GM08714 (cell line): ENCODE data around the gene EFCAB8.
A peak's percentile ranks its signal among the peaks of the same experiment; 100 is the strongest.

Experiments used
- H3K4me3 ChIP-seq: fragments of 200-500 bp; sonication (Bioruptor generic); 2 replicates; pipeline ENCODE4 v1.5.1; 2014; ENCODE audit warnings: mild to moderate bottlenecking, low read length, inconsistent platforms
- ZNF274 ChIP-seq: IDR thresholded peaks from 2 replicates; pipeline ENCODE4 v1.6.1; 2012; ENCODE audit warnings: mild to moderate bottlenecking, low read depth, low read length

EFCAB8 gene

DNA sequence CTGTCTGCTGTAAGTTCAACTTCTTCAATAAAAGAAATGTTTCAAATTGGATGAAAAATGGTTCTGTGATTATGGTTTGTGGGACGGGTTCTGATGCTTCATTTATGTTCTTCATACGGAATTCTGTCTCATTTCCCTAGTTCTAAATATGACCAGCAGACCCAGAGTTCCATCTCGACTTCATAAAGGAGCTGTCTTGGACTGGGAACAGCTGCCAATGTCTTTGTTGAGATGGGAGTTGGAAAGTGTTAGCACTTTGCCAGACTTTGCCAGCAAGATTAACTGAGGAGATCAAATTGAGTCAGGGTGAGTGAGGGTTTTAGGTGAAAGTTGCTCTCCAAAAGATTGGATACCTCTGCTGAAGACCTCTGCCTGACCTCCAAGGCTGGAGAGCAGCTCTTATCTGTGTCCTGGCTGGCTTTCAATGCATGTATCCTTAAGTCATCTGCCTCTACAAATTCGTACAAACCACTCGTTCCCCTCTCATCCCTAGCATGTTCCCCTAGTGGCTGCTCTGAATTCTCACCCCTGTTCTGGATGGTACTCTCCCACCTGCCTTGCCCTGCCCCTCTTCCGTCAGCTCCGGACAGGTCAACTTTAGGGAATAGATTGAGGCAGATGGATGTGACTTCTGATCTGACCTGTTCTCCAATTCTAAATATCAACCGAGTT lies at the start of gene EFCAB8:
Gene EFCAB8, plus strand, starts transcription at position 223 of the 672 bp plus-strand sequence. CDS start 4,870 bp downstream, outside the sequence.
- no peak within 1 kb of the TSS for H3K4me3 ChIP-seq
- TF ChIP-seq ZNF274, result no peak

DNA sequence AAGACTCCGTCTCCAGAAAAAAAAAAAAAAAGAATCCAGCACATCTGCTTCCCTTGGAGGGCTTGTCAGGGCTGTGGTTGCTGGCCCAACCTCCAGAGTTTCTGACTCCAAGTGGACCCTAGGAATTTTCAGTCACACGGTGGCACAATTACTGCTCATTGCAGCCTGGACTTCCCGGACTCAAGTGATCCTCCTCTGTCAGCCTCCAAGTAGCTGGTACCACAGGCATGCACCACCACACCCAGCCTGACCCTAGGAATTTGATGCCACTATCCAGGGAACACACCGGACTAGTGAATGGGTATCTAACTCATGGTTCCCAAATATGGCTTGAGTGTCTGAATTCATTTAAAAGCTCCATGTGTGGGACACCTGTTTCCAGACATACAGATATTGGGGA lies 48.8 kb upstream of the EFCAB8 start:
- no peak overlapping the region for H3K4me3 ChIP-seq
- no peak for TF ChIP-seq ZNF274

DNA sequence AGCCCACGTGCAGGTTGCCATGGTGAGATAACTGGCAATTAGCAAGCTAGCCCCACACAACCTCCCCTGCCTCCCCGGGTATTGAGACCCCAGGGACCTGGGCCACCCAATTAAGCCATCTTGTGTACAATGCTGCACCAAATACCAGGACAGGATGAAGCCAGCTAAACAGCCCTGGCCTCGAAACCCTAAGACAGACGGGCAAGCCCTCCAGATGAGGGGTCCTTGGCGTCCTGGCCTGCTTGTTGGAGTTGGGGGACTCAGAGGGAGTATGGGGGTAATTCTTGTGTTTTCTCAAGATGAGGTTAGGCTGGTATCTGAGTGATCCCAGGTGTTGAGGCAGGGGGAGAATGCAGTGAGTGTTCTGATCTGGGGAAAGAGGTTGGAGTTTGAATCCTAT lies 47.8 kb upstream of the EFCAB8 start:
- no peak for TF ChIP-seq ZNF274

GRCh38 chr20:32811886-32812285 lies 46.8 kb upstream of the EFCAB8 start:
- no peak for TF ChIP-seq ZNF274
- no peak overlapping the region for H3K4me3 ChIP-seq

More for the DNA sequence above, 47.8 kb upstream of the EFCAB8 start:
- H3K4me3 ChIP-seq, result no peak overlapping the region

GRCh38 chr20:32819992-32820697 lies 38.6 kb upstream of the EFCAB8 start:
- H3K4me3 ChIP-seq, result peak overlapping the region; percentile 97
- TF ChIP-seq ZNF274, result no peak

DNA sequence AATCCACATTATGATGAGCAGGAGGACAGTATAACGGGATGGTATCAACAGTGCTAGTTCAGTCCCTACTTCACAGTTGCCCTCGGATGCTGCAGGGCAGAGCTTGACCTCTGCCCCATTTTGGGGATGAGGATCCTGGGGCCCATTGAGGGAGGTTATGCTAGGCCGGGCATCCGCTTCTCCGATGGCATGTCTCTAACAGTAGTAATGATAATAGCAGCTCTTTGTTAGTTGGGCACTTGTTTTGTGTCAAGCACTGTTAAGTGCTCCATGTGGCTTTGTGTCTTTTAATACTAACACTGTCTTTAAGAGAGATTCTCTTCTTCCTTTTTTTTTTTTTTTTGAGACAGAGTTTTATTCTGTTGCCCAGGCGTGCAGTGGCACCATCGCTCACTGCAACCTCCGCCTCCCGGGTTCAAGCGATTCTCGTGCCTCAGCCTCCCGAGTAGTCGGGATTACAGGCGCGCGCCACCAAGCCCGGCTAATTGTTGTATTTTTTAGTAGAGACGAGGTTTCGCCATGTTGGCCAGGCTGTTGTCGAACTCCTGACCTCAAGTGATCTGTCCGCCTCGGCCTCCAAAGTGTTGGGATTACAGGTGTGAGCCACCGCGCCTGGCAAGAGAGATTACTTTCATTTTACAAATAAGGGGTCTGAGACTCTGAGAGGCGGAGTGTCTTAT lies 37.9 kb upstream of the EFCAB8 start:
- no peak for TF ChIP-seq ZNF274
- H3K4me3 ChIP-seq, result peak overlapping the region; percentile 97

DNA sequence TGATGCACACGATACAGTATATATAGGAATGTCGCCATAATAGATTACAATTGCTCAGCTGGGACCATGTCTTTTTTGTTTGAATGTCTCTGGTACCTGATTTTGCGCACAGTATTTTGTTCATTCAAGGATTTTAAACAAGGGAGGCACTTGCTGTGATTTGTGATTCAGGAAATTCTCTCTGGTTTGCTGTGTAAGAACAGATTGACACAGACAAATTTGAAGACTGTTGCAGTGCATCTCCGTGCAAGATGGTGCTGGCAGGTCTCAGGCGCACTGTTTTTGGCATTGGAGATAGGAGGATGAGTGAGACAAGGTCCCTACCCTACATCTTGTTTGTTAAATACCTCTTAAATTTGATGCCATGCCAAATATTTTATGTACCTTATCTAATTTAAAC lies 36.5 kb upstream of the EFCAB8 start:
- H3K4me3 ChIP-seq, result no peak overlapping the region
- no peak for TF ChIP-seq ZNF274

DNA sequence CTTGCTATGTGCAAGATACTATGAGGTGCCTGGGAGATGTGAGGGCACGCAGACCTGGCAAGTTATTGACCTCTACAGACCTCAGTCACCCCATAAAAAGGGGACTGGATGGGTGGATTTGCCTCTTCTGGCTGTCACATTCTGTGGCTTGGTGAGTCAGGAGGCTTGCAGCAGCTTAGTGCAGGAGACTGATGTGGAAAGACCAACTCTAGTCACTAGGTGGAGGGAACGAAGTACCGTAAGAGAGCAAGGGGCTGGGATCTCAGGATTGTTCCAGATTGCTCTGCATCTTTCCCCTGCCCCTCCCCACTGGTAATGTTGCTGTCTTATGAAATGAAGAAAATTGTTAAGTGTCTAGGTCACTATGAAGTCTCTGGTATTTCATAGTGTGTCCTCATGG lies 35.6 kb upstream of the EFCAB8 start:
- H3K4me3 ChIP-seq, result no peak overlapping the region

DNA sequence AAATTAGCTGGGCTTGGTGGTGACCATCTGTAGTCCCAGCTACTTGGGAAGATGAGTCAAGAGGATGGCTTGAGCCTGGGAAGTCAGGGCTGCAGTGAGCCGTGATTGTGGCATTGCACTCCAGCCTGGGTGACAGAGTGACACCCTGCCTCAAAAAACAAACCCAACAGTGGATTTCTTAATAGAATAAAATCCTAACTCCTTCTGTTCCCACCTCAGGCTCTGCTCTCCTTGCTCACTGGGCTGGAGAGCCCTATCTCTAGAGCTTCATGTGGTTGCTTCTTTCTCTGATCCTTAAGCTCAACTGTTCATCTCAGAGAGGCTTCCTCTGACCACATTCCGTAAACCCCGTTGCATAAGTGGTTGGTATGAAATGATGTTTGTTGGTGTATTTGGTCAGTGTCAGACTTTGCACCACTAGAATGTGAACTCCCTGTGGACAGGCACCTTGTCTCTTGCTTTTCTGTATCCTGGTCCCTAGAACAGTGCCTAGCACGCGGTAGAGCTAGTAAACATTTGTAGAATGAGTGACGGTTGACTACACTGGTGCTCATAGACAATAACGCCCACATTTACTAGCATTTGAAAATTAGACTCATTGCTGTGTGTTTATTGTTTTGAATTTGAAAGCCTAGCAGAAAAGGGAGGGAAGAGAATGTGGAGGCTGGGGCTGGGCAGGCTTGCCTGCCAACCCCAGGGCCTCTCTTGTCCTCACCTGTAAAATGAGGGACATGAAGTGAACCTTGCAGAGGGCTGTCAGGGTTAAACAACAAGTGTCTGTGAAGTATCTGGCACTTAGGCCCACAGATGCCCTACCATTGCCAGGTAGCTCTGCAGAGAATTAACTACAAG lies 34.8 kb upstream of the EFCAB8 start:
- H3K4me3 ChIP-seq, result no peak overlapping the region
- TF ChIP-seq ZNF274, result no peak

More for the DNA sequence above, 35.6 kb upstream of the EFCAB8 start:
- no peak for TF ChIP-seq ZNF274

- no peak for TF ChIP-seq ZNF274
- no peak overlapping the region for H3K4me3 ChIP-seq
These were observed 30.6 kb upstream of the EFCAB8 start for GRCh38 chr20:32828029-32828680.

- H3K4me3 ChIP-seq, result no peak overlapping the region
- no peak for TF ChIP-seq ZNF274
These were observed 29.3 kb upstream of the EFCAB8 start for GRCh38 chr20:32829311-32830005.

- H3K4me3 ChIP-seq, result no peak overlapping the region
- no peak for TF ChIP-seq ZNF274
These were observed 28.3 kb upstream of the EFCAB8 start for GRCh38 chr20:32830437-32830836.

DNA sequence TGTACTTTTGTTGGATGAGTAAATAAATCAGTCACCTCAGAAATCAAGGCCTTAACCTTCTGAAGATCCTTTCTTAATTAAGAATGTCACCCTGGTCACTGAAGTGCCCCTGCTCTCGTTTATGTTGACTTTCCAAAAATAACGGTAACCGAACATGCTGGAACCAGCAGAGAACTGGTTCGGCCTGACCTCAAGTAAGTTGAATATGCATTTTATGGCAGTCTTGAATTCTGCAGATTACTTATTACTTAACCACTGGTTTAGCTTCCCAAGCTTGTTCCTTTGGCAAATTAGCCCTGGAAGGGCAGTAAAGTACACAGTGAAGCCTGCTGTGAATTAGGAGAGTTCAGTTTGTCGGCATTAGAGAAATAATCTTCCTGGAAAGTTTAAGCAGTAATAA lies 26.7 kb upstream of the EFCAB8 start:
- H3K4me3 ChIP-seq, result no peak overlapping the region
- TF ChIP-seq ZNF274, result no peak
